Heart right ventricle (tissue), 16 donors: ENCODE data around the gene NTRK2. TPM values are rescaled to one million over a fixed set of nuclear protein-coding genes. Genes with fewer than 3 reads are reported as not detected.

Experiments used
- ATAC-seq, 8 donors: fragments of 200-7000 bp; cut with Tn5 transposase; one replicate each; pipeline ENCODE4 v1.9.1; 2020; ENCODE audit warnings: mild to moderate bottlenecking in 8 of 8, moderate library complexity in 8 of 8, moderate number of reproducible peaks in 1 of 8
- DNase-seq, 2 donors: peaks; one replicate each; pipeline ENCODE4 v3.0.0-alpha.2; 2020
- H3K27ac ChIP-seq, 10 donors: fragments of 200-600 bp; sonication (generic) in 2 of 10; one replicate each; pipeline versions ENCODE4 v1.5.0 to v1.8.0; 2020 to 2022; ENCODE audit warnings: mild to moderate bottlenecking in 3 of 10
- H3K27me3 ChIP-seq, 7 donors: fragments of 200-600 bp; one replicate each; pipeline ENCODE4 v1.8.0; 2021 to 2022; ENCODE audit warnings: mild to moderate bottlenecking in 2 of 7
- H3K36me3 ChIP-seq, 9 donors: fragments of 200-600 bp; sonication (generic) in 1 of 9; one replicate each; pipeline versions ENCODE4 v1.5.0 to v1.8.0; 2020 to 2022; ENCODE audit warnings: mild to moderate bottlenecking in 2 of 9
- H3K4me1 ChIP-seq, 9 donors: fragments of 200-600 bp; sonication (generic) in 1 of 9; one replicate each; pipeline versions ENCODE4 v1.5.0 to v1.8.0; 2020 to 2022; ENCODE audit warnings: mild to moderate bottlenecking in 4 of 9
- H3K4me3 ChIP-seq, 10 donors: fragments of 200-600 bp; sonication (generic) in 2 of 10; one replicate each; pipeline versions ENCODE4 v1.5.0 to v1.8.0; 2020 to 2022; ENCODE audit warnings: mild to moderate bottlenecking in 7 of 10, moderate library complexity in 2 of 10
- H3K9me3 ChIP-seq, 11 donors: fragments of 200-600 bp in 10 of 11; sonication (generic) in 2 of 11; one replicate each; pipeline versions ENCODE4 v1.5.0 to v1.8.0; 2013 to 2022; ENCODE audit warnings: mild to moderate bottlenecking in 2 of 11, control low read depth in 1 of 11, moderate library complexity in 1 of 11
- CTCF ChIP-seq, 9 donors: fragments of 200-600 bp; sonication (generic) in 2 of 9; IDR thresholded peaks; one replicate each; pipeline versions ENCODE4 v1.5.0 to v1.8.0; 2021 to 2022; ENCODE audit warnings: antibody characterized with exemption in 9 of 9, mild to moderate bottlenecking in 5 of 9, moderate library complexity in 1 of 9
- WGBS, 2 donors: extraction: QIAGEN DNeasy Blood & Tissue Kit; methylation state at CpG; one replicate each; pipeline ENCODE4 v1.1.7; 2013; ENCODE audit warnings: inconsistent platforms in 1 of 2; 5-methylcytosine and 5-hydroxymethylcytosine counted together
- intact Hi-C, 10 donors: fragments of 100-400 bp; cut with DNase I; formaldehyde crosslinking; loops; one replicate each; pipeline versions ENCODE4 v1.11.1 to v1.14.2; 2022
- polyA plus RNA-seq, 2 donors: library from polyadenylated mRNA; stranded (reverse); fragments of 200-250 nt; gene quantifications; one replicate each; pipeline ENCODE4 v1.2.3, GENCODE V29; 2013
- total RNA-seq, 10 donors: library from RNA; stranded (reverse); fragmentation: NEBNext Ultra II Directional in 3 of 10; extraction: Animal tissue kit (Norgen Biotek cat#: 25700) in 3 of 10; gene quantifications; one replicate each; pipeline versions ENCODE4 v1.2.1 to v1.2.4, GENCODE V29; 2021 to 2023
- donor health status: Arrhythmogenic right ventricular cardiomyopathy.
- donor health status: ischemic (EF 13 %, LVEDD 7.1; RV severe dilation, severe dysfunction).
- donor health status: healthy with polysubstance abuse.
- donor health status: DM: no; HTN: yes; CAD: no.
- donor health status: DM: no; HTN: no; CAD: no.
- donor health status: ischemic (EF 25% LVEDD 6.9; RV normal size, moderate dysfunction).
- donor health status: ischemic (EF 25% LVEDD 5.7; RV mildly dilated, moderate dysfunction).
- donor health status: healthy.
- donor health status: DM: yes; HTN: yes; CAD: no.
- donor health status: Ischemic cardiomyopathy.
- donor health status: ischemic (EF 35%, LVEDD 5.7; RV mildly dilated, moderate dysfunction).
- donor health status: nonischemic (EF 11% LVEDD 7.7; RV severe dilation, severe dysfunction).
- donor health status: DM: yes; HTN: yes; CAD: no.
- donor health status: PGD.
- donor health status: ischemic (EF 29% LVEDD 5.4; RV normal size, mild dysfunction).
- donor health status: nonischemic (EF 23%, LVEDD 6.1; RV moderate dilation, normal function).

Gene NTRK2
- total and polyA plus RNA-seq, 12 donors = 1.8 to 7.7 (median 3.0) TPM

- TF ChIP-seq CTCF (IDR thresholded peaks at IDR 0.05) = no peak
- Histone ChIP-seq H3K36me3 (no peaks in the 10 kb centered on the region), H3K27ac (no peak overlapping the region), H3K4me3 (no peak overlapping the region), H3K27me3 (no peaks in the 10 kb centered on the region), H3K9me3 (no peaks in the 10 kb centered on the region), H3K4me1 (peaks cover 0 to 7% (median 0%) of the 10 kb centered on the region in 9 donors)
- intact Hi-C loops = no loop called here
- ATAC-seq (no peak), DNase-seq (no peak)
- 90 to 92% methylated on average over 3 of the region's 3 CpGs for WGBS, 2 donors
These were observed 103.0 kb downstream of the NTRK2 start for GRCh38 chr9:84772511-84772910.

- DNase-seq = no peak
- H3K27ac ChIP-seq = no peak overlapping the region
- ATAC-seq = no peak
- peaks cover 0 to 7% (median 0%) of the 10 kb centered on the region in 9 donors for H3K4me1 ChIP-seq
- H3K36me3 ChIP-seq = no peaks in the 10 kb centered on the region
- TF ChIP-seq CTCF (IDR thresholded peaks at IDR 0.05) = no peak
- intact Hi-C loops = no loop called here
- H3K27me3 ChIP-seq = no peaks in the 10 kb centered on the region
- H3K4me3 ChIP-seq = no peak overlapping the region
- no peaks in the 10 kb centered on the region for H3K9me3 ChIP-seq
These were observed 103.5 kb downstream of the NTRK2 start for GRCh38 chr9:84773022-84773421.

GRCh38 chr9:84775056-84775643 lies 105.6 kb downstream of the NTRK2 start:
- WGBS, 2 donors = 86 to 92% methylated on average over 4 of the region's 4 CpGs

GRCh38 chr9:84778570-84778969 lies 109.0 kb downstream of the NTRK2 start:
- Histone ChIP-seq H3K27me3 (peaks cover 0 to 3% (median 2%) of the 10 kb centered on the region in 7 donors), H3K4me3 (no peak overlapping the region), H3K9me3 (no peaks in the 10 kb centered on the region), H3K36me3 (no peaks in the 10 kb centered on the region), H3K27ac (no peak overlapping the region), H3K4me1 (peaks cover 0 to 12% (median 0%) of the 10 kb centered on the region in 9 donors)
- WGBS, 2 donors = 58 to 62% methylated on average over 5 of the region's 5 CpGs
- peak in 1 of 8 donors; percentile 33 for ATAC-seq
- no peak for TF ChIP-seq CTCF (IDR thresholded peaks at IDR 0.05)
- DNase-seq = no peak
- intact Hi-C loops = no loop called here

More at GRCh38 chr9:84775056-84775643, 105.6 kb downstream of the NTRK2 start:
- no peak for TF ChIP-seq CTCF (IDR thresholded peaks at IDR 0.05)
- Histone ChIP-seq H3K4me1 (peaks cover 0 to 7% (median 0%) of the 10 kb centered on the region in 9 donors), H3K27me3 (peaks cover 0 to 3% (median 0%) of the 10 kb centered on the region in 7 donors), H3K4me3 (no peak overlapping the region), H3K27ac (no peak overlapping the region), H3K36me3 (no peaks in the 10 kb centered on the region), H3K9me3 (no peaks in the 10 kb centered on the region)
- no peak for ATAC-seq
- DNase-seq = no peak
- intact Hi-C loops = no loop called here
